Liver (tissue), 3 donors: ENCODE results near the gene XRCC2.

Experiments
- ATF3 ChIP-seq: IDR thresholded peaks from 2 replicates; pipeline ENCODE4 v1.6.1; 2016; ENCODE audit warnings: antibody characterized with exemption
- CTCF ChIP-seq: fragments of 150-350 bp; IDR thresholded peaks from 2 replicates; pipeline ENCODE4 v1.5.1; 2017; ENCODE audit warnings: improper control_type of control experiment, low read depth, low read length; ENCODE audit not compliant: missing input control
- EGR1 ChIP-seq, 2 donors: IDR thresholded peaks; 2 replicates each; pipeline ENCODE4 v1.6.1; 2016 to 2018; ENCODE audit warnings: antibody characterized with exemption in 2 of 2, low read depth in 2 of 2
- FOXA1 ChIP-seq: IDR thresholded peaks from 2 replicates; pipeline ENCODE4 v1.6.1; 2016; ENCODE audit warnings: antibody characterized with exemption
- GABPA ChIP-seq, 2 donors: IDR thresholded peaks in 1 of 2; conservative IDR thresholded peaks in 1 of 2; 2 replicates each; pipeline ENCODE4 v1.6.1; 2016; ENCODE audit warnings: antibody characterized with exemption in 2 of 2, mild to moderate bottlenecking in 1 of 2, moderate library complexity in 1 of 2
- HNF4A ChIP-seq, 2 donors: conservative IDR thresholded peaks; 2 replicates each; pipeline ENCODE4 v1.6.1; 2016; ENCODE audit warnings: antibody characterized with exemption in 2 of 2, mild to moderate bottlenecking in 2 of 2
- JUND ChIP-seq, 2 donors: IDR thresholded peaks; 2 replicates each; pipeline ENCODE4 v1.6.1; 2016; ENCODE audit warnings: antibody characterized with exemption in 2 of 2
- RAD21 ChIP-seq, 2 donors: IDR thresholded peaks; 2 replicates each; pipeline ENCODE4 v1.6.1; 2016; ENCODE audit warnings: antibody characterized with exemption in 2 of 2, mild to moderate bottlenecking in 2 of 2
- RXRA ChIP-seq, 2 donors: IDR thresholded peaks; 2 replicates each; pipeline ENCODE4 v1.6.1; 2017 to 2018; ENCODE audit warnings: antibody characterized with exemption in 2 of 2, mild to moderate bottlenecking in 1 of 2
- SP1 ChIP-seq: IDR thresholded peaks from 2 replicates; pipeline ENCODE4 v1.6.1; 2018; ENCODE audit warnings: antibody characterized with exemption, mild to moderate bottlenecking
- TAF1 ChIP-seq: conservative IDR thresholded peaks from 2 replicates; pipeline ENCODE4 v1.6.1; 2016; ENCODE audit warnings: antibody characterized with exemption, mild to moderate bottlenecking
- YY1 ChIP-seq: IDR thresholded peaks from 2 replicates; pipeline ENCODE4 v1.6.1; 2016; ENCODE audit warnings: antibody characterized with exemption, mild to moderate bottlenecking
- ZBTB33 ChIP-seq: IDR thresholded peaks from 2 replicates; pipeline ENCODE4 v1.6.1; 2016; ENCODE audit warnings: antibody characterized with exemption
- TF ChIP-seq, protein P1 (sequence below): IDR thresholded peaks from 2 replicates; pipeline ENCODE4 v1.6.1; 2016; ENCODE audit warnings: antibody characterized with exemption
- donor health status: healthy.
- donor health status: healthy.

DNA sequence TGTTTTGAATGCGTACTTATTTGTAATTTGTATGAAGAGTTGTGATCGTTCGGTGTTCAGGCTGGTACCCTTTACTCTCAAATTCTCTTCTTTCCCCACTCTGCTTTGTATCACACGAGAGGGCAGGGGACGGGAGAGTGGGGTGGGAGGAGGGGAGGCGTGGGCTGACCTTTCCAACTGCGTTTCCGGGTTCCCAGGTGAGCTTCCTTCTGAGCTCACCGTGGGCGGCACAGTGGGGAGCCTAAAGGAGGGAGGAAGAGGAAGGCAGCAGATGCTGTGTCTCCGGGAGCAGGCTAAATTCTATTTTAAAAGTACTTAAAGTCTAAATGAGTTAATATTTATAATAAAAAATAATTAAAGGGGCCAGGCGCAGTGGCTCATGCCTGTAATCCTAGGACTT is 7.4 kb upstream of the XRCC2 start:
- TF ChIP-seq CTCF (no peak), YY1 (no peak), SP1 (no peak), FOXA1 (no peak), RXRA (IDR thresholded peaks at IDR 0.05) (no peak), RAD21 (IDR thresholded peaks at IDR 0.05) (no peak), TAF1 (no peak), HNF4A (conservative IDR thresholded peaks at IDR 0.05) (no peak), EGR1 (IDR thresholded peaks at IDR 0.05; ENCODE audit: low read depth in 2 of 2) (no peak), GABPA (IDR thresholded peaks at IDR 0.05 in 1 of 2, conservative IDR thresholded peaks at IDR 0.05 in 1 of 2) (no peak), ZBTB33 (no peak), JUND (IDR thresholded peaks at IDR 0.05) (no peak), ATF3 (no peak)
- TF ChIP-seq, protein P1, sequence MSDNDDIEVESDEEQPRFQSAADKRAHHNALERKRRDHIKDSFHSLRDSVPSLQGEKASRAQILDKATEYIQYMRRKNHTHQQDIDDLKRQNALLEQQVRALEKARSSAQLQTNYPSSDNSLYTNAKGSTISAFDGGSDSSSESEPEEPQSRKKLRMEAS = no peak
